Superior temporal gyrus (tissue), 1 donor: ENCODE measurements around the gene SEC31A.
"Not testable (repeated sequence)": the region's sequence is repeated elsewhere in the genome, so short reads cannot be mapped to it uniquely, and the experiment has no call there.

ENCODE experiments used
- DNase-seq: peaks from one replicate; pipeline ENCODE4 v3.0.0-alpha.2; 2016; ENCODE audit errors: extremely low spot score

The SEC31A gene

DNA sequence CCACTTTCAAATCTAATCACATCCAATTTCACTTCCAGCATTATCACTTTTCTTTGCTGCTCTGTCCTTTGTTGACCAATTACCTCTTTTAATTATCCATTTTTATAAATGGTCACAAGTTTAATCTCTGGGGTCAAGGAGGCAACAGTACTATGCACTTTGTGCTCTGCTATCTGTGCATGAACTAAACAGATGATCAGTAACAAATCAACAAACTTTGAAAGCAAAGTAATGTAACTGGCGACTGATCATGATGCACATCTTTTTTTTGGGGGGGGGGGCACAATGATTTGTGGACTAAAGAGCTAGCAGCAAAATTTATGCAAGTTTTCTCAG, 1.5 kb upstream of the SEC31A start:
- DNase-seq = no peak

DNA sequence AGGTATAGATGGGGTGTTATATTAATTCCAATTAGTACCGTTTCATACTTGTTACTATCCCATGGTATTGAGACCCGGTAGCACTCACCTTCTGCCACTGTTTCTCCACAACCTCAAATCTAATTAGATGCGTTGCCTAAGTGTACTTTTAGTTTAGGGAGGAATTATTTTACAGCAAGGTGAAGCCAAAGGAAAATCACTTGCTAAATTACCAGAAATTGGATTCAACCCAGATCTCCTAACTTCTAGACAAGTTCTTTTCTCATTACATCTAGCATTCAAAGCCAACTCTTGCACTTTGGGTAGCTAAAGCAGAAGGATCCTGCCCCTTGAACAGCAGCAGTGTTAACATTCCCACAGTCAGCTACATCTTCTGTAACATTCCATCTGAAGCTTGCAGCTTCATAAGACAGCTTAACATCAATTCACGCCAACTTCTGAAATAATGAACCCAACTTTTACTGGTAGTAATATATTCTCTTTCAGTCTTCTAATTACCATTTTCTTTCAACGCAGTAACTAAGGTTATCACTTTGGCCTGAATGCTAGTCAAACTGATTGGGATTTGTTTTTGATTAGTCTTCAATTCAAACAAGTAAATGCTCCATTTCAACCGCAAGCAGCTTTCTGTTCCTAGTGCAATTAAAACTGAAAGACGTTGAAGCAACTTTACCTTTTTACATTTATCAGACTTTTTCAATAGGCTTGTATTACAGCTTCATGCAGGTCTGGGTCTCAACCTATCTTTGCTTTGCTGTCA, 934 bp upstream of the SEC31A start:
- DNase-seq = no peak

DNA sequence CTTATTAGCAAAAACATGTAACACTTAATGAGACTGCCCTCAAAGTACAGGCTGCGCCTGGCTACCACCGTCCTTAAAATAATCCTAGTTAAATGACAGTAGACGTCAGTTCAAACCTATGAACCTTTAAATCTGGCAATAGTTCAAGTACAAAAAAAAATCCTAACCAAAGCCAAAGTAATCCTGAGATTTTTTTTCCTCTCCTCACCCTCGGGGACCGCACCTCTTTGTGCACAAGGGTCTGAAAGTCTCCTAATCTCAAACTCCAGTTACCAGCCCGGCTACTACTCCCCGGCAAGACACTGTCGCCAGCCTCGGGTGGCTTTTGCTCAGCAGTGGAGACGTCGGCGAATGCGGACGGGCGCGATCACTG, 439 bp downstream of the SEC31A start:
- DNase-seq = peak; percentile 38

DNA sequence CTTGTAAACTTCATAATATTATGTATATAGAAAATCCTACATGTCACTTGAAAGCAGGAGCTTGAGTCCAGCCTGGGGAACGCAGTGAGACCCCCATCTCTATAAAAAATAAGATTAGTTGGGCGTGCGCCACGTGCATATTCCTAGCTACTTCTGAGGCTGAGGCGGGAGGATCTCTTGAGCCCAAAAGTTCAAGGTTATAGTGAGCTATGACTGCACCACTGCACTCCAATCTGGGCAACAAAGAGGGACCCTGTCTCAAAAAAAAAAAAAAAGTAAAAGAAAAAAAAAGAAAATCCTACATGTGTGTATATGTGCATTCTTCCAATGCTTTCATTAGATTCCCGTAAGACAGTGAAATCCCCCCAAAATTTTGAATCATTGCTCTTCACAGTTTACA, 1.7 kb downstream of the SEC31A start:
- no peak for DNase-seq

DNA sequence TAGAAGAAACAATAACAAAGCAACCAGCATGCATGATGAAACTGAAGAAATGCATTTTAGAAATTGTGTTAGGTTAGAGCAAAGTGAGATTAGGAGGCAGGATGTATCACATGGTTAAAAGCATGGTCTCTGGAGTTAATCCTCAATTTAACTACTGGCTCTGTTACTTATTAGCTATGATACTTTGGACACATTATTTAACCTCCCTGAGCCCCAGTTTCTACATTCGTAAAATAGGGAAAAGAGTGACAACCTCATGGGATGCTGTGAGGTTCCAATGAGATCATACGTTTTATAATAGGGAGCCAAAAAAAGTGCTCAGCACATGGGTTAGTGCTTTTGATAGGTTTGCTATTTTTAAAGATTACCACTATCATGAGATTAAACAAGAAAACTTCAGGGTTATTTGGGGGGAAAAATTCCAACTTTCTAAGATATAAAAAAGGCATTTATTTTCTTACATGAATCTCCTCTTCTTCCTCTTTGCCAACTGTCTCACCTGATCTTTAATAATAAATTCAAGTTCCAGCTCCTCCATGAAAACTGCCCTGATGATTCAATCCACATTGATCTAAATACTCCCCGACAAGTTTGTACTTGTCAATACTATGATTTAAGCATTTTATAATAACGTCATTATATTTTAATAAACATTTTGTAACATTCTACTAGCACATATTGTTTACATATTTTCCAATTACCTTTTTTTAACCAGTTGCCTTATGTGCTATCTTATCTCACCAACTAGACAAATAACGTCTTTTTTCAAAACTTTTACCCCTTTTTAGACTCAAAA, 4.6 kb downstream of the SEC31A start:
- DNase-seq = no peak

DNA sequence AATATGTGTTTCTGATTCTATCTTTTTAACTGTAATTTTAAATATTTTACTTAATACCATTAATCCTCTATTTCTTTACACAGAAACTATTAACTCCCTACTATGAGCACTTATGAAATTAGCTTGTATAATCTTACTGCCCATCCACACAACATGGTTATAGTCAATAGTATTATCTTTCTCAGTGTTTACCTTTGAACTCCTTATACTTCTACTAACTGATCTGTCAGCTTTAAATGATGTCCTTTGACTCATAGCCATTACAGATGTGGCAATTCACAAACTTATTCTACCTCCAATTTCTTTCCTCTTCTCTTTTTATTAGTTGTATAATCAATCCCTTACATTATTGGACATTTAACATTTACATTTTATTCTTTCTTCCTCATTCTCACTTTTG, 5.5 kb downstream of the SEC31A start:
- DNase-seq = no peak

DNA sequence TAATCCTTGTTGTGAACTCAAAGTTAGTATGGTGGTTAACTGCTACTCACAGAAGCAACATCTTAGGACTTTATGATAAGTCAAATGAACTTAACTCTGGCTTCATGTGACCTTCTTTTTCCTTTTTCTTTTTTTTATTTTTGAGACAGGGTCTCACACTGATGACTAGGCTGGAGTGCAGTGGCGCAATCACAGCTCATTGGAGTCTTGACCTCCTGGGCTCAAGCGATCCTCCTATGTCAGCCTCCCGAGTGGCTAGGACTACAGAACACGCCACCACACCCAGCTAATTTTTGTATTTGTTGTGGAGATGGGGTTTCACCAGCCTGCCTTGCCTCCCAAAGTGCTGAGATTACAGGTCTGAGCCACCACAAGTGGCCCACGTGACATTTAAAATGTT, 22.4 kb downstream of the SEC31A start:
- no peak for DNase-seq

DNA sequence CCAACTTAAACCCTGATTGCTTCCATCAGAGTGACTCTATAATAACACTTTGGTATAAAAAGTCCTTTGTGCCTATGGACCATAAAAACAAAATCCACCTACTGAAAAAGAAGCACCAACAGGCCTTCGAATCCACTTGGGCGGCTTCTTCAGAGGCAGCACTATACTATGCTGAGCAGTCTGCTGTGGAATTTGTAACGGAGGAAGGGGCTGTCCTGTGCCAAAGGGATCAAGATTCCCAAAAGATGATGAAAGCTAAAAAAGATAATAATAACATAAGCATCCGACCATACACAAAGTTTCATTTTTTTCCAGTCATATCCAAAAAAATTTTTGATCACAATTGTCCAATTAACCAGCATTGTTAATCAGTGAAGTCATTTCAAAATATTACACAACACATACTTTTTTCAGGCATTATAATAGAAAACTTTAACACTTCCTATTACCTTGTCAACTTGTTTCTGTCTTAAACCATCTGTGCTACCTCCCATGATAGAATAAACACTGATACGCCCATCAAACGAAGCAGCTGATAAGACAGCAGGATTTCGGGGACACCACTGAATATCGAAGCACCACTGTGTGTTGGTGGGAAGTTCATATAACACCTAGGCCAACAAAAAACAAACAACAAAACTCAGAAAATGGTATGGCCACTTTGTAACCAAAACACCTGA, 24.1 kb downstream of the SEC31A start:
- no peak for DNase-seq

DNA sequence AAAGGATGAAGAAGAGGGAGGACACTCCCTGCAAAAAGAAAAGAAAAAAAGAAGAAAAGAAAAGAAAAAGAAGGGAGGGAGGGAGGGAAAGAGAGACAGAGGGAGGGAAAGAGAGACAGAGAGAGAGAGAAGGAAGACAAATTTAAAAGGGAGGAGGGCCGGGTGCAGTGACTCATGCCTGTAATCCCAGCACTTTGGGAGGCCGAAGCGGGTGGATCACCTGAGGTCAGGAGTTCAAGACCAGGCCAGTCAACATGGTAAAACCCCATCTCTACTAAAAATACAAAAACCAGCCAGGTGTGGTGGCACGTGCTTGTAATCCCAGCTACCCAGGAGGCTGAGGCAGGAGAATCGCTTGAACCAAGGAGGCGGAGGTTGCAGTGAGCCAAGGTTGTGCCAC, 24.9 kb downstream of the SEC31A start:
- DNase-seq = not testable (repeated sequence)

DNA sequence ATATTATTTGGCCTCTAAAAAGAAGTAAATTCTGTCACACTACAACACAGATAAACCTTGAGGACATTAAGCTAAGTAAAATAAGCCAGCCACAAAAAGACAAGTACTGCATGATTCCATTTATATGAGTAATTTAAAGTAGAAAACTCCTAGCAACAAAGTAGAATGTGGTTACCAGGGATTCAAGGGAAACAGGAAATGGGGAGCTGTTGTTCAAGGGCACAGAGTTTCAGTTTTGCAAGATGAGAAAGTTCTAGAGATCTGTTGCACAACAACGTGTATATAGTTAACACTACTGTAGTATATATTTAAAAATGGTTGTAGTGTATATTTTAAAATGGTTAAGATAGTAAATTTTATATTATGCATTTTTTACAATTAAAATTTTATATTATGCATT, 25.4 kb downstream of the SEC31A start:
- DNase-seq = no peak

DNA sequence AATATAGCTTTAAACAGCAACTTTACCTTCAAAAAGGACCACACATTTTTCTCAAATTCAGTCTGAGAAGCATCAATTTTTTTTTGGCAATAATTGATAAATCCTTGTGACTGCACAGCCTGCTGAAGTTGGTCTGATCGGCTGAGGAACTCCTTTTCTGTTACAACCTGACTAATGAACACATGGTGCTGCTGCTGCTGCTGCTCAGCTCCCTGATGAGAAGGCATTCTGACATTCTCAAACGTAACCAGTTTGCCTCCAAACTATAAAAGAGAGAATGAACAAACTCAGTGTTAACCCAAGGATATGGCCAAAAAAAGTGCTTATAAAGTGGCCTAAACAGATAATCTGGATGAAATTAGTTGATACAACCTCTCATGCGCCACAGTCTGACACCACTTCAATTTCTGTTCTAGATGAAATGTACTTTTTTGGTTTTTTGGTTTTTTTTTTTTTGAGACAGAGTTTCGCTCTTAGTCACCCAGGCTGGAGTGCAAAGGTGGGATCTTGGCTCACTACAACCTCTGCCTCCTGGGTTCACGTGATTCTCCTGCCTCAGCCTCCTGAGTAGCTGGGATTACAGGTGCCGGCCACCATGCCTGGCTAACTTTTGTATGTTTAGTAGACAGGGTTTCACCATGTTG, 26.5 kb downstream of the SEC31A start:
- no peak for DNase-seq

DNA sequence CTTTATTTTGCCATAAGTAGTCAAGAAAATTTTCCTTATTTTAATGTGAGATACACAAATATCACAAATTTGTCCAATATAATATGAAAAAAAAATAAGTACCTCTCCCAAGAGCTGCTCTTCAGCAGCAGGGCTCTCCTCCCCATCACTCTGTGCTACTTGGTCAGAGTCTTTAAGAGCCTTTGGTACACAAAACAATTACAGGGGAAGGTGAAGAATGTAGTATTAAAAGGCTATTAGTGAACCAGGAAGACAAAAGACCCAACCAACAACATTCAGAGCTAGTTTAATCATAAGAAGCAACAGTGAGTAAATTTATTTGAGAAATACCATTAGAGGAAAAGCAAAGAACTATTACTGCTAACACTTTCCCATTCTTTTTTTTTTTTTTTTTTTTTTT, 29.4 kb downstream of the SEC31A start:
- DNase-seq = no peak

DNA sequence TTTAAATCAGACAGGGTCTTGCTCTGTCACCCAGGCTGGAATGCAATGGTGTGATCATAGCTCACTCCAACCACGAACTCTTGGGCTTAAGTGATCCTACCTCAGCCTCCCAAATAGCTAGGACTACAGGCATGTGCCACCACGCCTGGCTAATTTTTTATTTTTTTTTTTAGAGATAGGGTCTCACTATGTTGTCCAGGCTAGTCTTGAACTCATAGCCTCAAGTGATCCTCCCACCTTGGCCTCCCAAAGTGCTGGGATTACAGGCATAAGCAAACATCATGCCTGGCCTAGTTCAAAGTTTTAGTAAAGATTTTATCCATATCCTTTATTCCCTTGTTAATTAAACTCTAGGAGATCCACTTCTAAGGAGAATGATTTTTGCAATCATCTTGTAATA, 30.5 kb downstream of the SEC31A start:
- not testable (repeated sequence) for DNase-seq

DNA sequence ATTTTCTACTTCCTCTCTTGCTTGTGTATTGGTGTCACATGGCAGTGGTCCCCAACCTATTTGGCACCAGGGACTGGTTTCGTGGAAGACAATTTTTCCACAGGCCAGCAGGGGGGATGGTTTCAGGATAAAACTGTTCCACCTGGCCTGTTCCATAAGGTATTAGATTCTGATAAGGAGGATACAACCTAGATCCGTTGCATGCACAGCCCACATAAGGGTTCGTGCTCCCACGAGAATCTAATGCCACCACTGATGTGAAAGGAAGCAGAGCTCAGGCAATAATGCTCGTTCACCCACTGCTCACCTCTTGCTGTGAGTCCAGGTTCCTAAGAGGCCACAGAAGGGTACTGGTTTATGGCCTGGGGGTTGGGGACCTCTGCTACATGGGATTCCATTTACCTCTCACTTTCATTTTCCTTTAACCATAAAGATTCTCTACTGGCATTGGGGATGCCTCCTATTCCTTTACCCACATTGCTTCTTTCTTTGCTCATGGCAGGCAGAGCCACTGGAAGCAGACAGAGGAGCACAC, 38.1 kb downstream of the SEC31A start:
- no peak for DNase-seq

DNA sequence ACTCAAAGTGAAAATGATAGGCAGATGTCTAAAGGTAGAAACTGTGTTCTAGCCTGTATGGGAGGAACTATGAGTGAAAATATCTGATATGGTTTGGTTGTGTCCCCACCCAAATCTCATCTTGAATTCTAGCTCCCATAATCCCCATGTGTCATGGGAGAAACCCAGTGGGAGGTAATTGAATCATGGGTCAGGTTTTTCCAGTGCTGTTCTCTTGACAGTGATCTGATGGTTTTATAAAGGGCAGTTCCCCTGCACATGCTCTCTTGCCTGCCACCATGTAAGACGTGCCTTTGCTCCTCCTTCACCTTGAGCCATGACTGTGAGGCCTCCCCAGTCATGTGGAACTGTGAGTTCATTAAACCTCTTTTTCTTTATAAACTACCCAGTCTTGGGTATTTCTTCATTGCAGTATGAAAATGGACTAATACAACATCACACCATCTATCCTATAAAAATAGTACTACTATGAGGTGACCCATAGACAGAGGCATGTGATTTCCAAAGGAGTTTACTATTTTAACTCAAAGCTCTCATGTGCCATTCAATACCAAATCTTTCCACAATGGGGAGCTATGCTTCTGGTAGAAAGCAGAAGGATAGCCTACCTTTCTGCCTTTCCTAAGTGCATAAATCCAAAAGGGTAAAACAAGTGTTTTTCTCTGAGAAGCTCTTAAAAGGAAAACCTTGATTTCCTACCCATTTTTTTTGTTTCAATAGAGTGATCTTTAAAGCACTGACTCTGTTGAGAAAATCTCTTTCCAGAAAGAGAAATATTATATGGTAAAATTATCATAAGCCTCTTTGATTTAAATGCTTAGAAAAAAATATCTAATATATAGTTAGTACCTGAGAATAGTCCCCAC, 38.8 kb downstream of the SEC31A start:
- DNase-seq = no peak

DNA sequence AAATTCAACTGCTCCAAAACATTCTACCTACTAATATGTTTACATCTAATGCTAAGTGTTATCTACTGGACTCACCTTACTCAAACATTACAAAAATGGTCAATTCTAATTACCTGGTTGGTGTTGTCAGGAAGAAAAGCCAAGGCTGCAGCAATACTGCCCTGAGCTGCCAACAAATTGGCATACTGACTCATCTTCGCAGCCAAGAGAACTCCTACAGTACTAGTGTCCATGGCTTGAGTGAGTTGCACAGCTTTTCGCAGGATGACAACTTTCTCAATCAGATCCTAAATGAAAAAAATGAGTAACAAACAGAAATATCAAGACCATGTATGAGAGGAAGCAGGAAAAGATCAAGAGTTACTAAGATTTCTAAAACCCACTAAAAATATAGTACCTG, 39.6 kb downstream of the SEC31A start:
- DNase-seq = no peak

DNA sequence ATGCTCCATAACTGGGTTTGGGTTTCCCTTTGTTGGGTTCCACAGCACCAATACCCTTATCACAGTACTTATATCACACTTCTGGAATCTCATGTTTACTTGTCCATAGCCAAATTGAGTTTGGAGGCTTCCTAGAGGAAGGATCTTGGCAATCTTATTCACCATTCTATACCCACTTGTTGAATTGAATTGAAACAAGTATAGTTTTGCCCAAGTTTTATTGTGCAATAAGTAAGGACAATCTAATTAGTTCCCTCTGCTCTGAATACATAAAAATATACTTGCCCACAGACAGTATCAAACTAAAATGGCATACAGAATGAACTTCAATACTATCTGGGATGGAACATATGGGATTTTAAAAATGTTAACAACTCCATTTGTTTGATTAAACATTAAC, 40.3 kb downstream of the SEC31A start:
- no peak for DNase-seq

DNA sequence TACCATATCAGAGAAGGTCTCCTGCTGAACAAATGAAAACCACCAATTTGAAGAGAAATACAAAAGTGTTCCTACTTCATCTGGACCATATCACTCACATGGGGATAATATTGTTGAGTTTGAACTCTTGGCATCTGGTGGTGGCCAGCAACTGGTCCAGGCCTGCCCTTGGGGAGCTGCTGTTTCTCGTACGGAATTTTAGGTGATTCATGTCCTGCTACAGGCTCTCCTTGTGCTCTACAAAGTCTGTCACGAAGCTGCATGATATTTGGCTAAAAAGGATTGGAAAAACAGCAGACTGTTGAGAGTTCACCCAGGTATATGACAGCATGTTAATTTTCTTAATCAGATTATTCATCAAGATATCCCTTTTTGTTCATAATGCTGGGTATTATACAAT, 42.2 kb downstream of the SEC31A start:
- no peak for DNase-seq

DNA sequence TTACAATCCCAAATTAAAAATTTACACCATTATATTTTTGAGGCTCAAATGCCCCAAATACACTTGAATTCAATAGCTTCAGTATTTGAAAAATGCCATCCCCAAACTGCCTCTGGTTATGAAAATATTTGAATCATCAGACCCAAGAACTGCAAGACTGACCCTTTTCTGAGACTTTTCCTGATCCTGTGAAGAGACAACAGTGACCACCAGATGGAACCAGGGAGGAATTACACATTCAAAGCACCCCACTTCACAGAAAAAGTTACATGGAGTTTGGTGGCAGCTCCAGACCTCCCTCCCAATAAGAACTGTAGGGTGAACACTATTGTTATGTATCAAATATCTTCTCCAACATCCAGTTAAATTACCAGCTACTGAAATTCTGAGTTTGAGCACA, 48.4 kb downstream of the SEC31A start:
- no peak for DNase-seq

DNA sequence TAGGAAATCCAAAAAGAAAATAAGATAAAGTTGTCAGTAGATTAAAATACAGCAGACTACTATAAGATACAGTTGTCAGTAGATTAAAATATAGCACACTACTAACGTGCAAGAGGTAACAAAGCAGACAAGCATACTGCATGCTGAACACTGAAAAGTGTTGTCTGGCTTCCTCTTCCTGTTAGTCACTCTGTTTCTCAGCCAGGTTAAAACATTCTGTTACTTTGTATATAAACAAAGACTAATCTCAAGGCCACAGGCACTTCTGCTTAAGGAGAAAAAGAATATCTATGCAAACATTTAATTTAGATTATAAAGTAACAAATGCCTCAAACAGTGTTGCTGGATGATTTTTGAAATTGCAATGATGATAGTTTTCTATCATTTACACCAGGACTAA, 51.3 kb downstream of the SEC31A start:
- no peak for DNase-seq

DNA sequence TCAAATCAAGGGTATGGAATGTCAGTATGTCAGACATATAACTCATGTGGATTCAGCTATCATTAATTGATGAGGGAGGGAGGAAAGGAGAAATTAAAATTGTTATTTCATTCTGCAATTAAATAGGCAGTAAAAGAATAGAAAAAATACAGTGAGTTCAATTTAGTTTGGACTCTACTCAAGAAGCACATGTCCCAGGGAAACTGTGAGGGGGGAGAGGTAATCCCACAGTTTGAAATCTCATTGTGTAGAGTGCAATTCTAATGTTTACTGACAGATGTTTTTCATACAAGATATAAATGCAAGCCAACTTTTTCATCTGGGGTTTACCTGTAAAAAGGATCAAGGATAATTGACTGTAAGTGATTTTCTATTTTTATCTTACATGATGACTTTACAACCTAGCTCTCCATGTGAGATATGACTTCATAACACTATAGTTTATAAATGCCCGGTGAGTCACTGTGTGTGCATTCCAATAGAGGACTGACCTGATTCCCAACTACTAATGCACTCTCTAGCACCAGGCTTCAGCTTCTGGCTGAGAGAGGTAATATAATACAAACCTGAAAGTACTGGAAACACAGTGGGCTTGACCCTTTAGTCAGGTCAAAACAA, 57.1 kb downstream of the SEC31A start:
- no peak for DNase-seq
